Stimulated activated CD4-positive, alpha-beta T cell treated with anti-CD3 and anti-CD28 coated beads, Interleukin-12 subunit alpha, Interleukin-12 subunit beta, amount 100 ng/mL, for 48 hours (primary cell): Measurements from ENCODE around the gene CEBPA.
"Not testable (repeated sequence)": the region's sequence is repeated elsewhere in the genome, so short reads cannot be mapped to it uniquely, and the experiment has no call there.

Experiments
- DNase-seq, 3 donors: peaks; one replicate each; pipeline ENCODE4 v3.0.0-alpha.2; 2020; ENCODE audit warnings: low read depth in 2 of 3, low spot score in 1 of 3

The CEBPA gene

DNA sequence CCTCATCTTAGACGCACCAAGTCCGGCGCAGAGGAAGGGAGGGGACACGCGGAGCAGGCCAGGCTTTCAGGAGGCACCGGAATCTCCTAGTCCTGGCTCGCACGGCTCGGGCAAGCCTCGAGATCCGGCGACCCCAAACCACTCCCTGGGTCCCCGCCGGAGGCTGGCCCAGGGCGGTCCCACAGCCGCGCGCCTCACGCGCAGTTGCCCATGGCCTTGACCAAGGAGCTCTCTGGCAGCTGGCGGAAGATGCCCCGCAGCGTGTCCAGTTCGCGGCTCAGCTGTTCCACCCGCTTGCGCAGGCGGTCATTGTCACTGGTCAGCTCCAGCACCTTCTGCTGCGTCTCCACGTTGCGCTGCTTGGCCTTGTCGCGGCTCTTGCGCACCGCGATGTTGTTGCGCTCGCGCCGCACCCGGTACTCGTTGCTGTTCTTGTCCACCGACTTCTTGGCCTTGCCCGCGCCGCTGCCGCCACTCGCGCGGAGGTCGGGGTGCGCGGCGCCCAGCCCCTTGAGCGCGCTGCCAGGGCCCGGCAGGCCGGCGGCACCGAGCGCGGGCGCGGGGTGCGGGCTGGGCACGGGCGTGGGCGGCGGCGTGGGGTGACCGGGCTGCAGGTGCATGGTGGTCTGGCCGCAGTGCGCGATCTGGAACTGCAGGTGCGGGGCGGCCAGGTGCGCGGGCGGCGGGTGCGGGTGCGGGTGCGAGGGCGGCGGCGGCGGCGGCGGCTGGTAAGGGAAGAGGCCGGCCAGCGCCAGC is 1.0 kb downstream of the CEBPA start:
- DNase-seq, result no peak

DNA sequence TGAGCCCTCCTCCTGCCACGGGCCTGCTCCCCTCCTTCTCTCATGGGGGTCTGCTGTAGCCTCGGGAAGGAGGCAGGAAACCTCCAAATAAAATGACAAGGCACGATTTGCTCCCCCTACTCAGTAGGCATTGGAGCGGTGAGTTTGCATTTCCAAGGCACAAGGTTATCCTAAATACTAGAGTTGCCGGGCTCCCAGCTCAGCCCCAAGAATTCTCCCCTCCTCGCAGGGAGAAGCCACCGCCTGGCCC is 1.5 kb downstream of the CEBPA start:
- no peak for DNase-seq

DNA sequence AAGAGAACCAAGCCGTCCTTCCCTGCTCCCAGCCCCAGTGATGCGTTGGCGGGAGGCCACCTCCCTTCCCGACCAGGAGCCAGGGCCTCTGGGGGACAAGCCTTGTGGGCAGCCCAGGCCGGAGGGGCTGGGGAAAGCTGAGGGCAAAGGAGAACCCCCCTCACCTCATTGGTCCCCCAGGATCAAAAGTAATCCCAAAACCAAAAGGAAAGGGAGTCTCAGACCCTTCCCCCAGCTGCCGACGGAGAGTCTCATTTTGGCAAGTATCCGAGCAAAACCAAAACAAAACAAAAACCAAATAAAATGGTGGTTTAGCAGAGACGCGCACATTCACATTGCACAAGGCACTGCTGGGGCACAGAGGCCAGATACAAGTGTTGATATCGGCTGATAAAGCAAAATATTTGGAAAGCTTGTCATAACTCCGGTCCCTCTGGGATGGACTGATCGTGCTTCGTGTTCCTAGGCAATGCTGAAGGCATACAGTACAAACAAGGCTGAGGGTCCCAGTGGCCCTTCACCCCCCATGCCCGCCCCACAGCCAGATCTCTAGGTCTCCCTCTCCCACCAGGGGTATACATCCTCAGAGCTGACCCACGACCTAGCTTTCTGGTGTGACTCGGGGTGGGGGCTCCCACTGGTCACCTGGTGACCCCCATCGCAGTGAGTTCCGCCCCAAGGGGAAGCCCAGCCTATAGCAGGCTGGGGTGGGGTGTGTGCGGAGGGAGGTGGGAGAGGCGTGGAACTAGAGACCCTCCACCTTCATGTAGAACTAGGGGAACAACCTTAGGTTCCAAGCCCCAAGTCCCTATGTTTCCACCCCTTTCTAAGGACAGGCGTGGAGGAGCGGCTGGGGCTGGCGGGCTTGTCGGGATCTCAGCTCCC is 2.1 kb downstream of the CEBPA start:
- no peak for DNase-seq

DNA sequence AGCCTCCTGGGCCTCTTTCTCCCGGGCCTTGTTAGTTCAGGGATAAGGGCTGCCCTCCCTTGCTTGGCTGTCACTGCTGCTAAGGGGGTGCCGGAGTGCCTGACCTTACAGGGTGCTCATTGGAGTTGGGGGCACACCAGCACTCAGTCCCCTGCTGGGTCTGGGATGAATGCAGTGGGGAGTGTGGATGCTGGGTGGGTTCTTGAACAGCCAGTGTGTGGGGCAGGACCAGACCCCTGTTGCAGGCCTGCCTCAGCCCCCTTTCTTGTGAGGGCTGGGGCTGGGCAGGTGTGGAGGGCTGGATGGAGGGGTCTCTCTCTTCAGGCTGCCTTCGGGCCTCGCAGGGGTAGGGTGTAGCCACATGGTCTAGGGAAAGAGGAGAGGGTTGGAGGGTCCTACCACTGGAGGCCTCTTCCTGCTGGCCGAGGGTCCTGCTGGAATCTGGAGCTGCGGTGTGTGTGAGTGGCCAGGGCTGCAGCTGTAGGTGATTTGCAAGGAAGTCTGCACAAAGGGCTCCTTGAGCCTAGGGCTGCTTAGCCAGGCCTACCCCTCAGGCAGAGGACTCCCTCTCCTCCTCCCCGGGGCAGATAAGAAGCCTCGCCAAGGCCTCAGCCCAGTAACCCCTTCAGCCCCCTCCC is 3.2 kb downstream of the CEBPA start:
- DNase-seq, result no peak

DNA sequence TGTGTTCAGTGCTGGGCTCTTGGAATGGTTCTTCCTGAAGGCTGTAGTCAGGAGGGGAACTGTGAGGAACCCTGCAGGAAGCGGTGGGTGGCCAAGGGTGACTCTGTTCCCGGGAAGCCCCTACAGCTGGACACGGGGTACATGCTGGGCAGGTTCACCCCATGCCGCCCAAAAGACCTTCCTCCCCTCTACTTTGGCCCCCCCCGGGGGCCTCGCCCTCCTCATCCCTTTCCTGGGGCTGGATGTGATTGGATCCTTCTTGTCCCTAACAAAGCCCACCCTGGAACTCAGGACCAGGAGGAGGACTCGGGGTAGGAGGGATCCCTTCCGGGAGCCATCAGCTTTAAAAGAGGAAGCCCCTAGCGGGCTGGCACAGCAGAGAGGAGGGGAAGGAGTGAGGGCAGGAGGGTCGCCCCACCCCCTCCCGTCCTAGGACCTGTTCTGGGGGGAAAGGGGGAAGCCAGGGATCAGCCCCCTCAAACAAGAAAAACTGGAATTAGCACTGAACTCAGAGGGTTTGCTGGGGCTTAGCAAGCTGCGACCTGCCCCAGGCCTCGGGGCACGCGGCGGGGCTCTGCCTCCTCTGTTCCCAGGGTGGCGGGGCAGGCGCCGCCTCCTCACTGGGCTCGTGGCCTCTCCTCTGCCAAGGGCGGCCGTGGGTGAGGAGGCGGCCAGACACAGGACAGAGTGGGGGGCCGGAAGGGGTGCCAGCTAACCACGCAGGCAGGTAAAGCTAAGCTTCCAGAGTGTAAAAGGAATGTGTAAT is 4.0 kb downstream of the CEBPA start:
- DNase-seq, result no peak

DNA sequence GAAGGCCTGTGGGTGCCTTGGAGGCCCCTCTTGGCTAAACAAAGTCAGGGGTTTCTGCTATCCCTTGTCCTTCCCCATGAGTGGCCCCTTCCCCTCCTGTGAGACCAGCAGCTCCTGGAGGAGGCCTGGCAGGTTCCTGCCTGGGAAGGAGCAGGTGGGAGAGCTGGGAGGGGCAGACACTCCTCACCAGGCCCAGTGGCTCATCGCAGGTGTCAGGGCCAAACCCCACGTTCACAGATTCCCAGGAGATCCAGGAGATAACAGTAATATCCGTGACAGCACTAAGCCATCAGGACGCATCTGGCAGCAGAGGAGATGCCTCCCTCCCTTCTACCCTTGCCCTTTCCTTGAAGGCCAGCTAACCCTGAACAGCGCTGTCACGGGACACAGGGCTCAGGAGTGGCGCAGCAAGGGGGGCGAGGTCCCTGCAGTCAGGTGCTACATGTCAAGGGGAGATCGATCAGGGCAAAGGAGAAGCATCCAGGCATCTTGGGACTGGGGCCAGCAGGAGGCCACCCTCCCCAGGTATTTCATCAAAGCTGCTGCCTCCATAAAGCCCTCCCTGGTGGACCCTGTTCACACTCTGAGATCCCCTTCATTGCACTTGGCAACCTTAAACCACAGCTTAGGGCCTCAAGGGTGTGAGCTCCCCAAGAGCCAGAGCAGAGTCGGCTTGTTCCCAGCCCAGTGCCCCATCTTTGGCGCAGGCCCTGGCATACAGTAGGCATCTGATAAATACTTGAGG is 4.8 kb downstream of the CEBPA start:
- DNase-seq, result no peak

DNA sequence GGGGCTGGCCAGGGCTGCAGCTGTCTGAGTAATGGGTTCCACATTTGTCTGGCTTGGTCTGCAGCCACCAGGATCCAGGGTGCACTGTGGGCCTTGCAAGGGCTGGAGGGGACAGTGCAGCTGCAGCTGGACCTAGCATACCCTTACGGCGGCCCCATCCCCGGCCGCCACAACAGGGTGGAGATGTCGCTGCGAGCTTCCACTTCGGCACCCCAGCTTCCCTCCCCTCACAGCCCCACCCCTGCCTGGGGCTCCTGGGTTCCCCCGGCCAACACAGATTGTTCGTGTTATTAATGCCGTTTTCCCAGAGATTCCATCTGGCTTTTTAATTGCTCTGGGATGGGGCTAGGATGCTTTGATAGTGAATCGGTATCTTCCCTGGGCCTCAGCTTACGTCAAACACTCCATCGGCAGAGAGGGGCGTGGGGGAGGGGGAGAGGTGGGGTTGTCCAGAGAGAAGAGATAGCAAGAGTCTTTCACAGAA is 5.8 kb downstream of the CEBPA start:
- no peak for DNase-seq

DNA sequence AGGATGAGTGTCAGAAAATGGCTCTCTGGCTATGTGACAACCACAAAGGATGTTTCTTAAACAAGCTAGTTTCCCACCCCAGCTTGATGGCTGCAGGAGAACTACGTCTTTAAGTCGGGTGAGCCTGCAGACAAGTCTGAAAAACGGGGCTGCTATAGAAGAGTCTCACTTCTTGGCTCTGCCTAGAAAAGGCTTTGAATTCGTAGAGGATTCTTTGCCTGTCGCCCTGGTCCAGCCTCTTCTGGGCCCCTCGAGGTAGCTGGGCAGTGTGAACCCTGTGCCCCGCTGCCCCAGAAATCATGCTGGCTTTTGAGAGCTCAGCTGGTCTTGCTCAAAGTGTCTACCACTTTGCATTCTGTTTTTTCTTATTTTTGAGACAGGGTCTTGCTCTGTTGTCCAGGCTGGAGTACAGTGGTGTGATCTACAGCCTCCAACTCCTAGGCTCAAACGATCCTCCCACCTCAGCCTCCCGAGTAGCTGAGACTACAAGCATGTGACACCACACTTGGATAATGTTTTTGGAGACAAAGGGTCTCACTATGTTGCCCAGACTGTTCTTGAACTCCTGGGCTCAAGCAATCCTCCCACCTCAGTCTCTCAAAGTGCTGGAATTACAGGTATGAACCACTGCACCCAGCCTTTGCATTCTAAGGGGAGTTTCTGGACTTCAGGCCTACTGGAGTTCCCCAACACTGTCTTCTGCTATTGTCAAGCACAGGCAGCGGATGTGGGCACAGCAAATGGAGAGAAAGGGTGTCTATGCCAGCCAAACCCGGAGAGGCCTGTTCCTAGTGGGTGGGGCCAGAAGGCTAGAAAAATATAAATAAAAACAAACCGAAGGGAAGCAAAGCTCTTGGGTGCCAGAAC is 6.5 kb downstream of the CEBPA start:
- DNase-seq, result no peak

DNA sequence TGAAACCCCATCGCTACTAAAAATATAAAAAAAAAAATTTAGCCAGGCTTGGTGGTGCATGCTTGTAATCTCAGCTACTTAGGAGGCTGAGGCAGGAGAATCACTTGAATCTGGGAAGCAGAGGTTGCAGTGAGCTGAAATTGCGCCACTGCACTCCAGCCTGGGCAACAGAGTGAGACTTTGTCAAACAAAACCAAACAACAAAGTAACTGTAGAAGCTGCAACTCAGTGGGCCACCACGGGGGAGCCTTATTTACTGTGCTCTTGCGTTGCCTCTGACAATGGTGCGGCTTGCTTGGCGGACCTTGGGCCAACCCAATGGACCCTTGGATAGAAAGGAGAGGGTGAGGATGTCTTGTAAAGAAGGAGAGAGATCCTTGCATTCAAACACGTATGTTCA is 7.3 kb downstream of the CEBPA start:
- DNase-seq, result not testable (repeated sequence)

DNA sequence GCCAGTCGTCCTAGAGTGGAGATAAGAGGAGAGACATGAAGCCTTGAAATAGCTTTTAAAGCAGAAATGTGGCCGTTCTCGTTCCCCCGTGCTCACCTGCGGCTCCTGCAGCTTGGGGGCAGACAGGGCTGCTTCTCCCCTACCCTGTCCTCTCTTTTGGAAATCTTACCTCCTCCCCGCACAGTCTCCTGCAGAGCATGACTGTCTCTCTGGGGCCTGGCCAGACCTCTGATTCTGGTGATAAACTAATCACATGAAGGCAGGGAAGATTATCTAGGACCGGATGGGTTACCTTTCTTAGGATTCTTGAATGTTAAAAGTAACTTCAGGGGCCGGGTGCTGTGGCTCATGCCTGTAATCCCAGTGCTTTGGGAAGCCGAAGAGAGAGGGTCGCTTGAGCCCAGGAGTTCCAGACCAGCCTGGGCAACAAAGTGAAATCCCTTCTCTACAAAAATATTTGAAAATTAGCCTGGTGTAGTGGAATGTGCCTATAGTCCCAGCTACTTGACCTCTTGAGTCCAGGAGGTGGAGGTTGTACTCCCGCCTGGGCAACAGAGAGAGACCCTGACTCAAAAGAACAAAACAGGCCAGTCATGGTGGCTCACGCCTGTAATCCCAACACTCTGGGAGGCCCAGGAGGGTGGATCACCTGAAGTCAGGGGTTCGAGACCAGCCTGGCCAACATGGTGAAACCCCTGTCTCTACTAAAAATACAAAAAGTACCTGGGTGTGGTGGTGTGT is 8.1 kb downstream of the CEBPA start:
- DNase-seq, result no peak

DNA sequence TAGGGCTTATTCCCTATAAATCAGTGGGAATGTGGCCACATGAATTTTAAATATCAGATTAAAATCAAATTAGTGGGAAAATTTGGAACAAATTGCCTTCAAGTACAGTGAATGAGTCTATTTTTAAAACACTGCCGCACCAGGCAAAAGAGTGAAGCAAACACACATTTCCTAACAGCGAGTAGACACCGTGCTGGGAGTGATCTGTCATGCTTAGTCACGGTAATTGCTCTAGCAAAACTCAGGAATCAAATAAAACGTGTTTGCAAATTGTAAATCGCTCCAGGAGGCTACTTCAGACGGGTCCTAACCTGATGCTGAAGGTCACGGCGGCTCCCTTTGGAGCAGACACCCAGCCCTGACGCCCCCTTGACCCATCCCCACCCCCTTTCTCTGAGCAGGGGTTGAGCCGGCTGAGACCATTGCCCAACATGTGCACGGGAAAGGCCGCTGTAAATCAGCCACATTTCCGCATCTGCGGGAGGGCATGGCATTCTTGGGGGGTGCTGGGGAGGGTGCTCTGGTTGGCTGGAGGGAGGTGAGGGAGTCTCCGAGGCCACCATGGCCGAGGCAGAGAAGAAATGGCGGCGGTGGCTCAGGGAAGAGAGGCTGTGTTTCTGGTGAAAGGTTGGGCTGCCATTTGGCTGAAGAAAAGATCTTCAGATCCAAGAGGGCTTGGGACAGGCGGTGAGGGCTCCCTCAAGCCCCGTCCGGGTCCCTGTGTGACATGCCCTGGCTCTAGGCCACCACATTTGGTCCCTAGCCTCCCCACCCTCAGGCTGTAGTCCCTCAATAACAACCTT is 8.9 kb downstream of the CEBPA start:
- DNase-seq, result no peak

DNA sequence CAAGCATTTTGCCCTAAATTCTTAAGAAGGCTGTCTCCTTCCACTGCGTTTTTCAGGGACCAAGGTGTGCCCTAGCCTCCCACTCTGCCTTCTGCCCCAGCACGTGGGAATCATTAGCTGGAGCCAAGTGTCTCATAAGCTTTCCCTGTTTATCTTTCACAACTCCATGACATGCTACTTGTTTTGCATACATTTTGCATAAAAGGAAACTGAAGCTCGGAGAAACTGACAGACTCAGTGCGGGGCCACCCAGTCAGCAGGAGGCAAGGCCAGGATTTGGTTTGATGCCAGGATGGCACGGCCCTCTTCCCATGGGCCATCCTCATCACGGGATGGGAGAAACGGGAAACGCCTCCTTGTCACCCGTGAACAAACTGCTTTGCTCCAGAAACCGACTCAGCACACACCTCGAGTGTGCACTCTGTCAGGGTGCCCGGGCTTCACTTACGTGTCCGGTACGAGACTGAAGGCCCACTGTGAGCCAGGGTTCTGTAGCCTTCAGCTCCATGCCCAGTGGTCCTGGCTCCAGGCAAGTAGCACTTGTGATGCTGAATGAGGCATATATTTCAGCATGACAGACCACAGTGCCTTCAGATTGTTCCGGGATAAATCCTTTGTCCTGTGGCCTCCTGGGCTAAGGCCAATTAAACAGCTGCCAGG is 9.6 kb downstream of the CEBPA start:
- no peak for DNase-seq

DNA sequence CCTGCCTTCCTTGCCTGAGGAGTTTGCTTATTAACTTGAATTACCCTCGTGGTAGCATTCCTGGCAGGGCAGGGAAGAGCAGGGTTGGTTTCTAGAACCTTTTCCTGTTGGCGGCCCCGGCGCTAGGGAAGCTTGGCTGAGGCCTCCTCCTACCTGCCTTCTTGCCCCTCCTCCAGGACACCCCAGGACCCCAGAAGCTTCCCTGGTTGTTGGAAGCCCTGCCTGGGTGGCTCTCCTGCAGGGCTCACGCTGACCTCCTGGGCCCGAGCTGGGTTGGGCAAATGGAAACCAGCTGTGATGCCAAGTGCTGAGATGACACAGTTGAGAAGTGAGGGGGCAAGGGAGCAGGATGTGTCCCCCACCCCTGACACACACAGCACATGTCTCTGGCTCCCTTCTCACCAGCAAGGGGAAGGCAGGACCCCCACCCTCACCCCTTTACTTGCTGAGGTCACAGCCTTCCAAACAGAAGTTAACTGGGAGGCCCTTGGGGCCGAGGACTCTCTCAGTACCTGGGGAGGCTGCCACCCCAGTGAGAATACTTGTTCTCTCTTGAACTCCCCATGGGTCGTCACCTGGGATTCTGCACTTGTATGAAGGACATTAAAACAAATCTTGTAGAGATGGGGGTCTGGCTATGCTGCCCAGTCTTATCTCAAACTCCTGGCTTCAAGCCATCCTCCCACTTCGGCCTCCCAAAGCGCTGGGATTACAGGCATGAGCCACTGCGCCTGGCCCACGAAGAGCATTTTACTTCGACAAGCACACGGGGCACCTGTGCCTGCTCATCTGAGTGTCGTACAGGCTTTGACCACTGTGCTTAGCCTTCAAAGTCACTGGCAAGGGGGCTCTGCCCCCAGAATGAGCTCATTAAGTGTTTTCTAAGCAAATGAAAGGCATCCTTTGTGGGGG is 10.5 kb downstream of the CEBPA start:
- no peak for DNase-seq

DNA sequence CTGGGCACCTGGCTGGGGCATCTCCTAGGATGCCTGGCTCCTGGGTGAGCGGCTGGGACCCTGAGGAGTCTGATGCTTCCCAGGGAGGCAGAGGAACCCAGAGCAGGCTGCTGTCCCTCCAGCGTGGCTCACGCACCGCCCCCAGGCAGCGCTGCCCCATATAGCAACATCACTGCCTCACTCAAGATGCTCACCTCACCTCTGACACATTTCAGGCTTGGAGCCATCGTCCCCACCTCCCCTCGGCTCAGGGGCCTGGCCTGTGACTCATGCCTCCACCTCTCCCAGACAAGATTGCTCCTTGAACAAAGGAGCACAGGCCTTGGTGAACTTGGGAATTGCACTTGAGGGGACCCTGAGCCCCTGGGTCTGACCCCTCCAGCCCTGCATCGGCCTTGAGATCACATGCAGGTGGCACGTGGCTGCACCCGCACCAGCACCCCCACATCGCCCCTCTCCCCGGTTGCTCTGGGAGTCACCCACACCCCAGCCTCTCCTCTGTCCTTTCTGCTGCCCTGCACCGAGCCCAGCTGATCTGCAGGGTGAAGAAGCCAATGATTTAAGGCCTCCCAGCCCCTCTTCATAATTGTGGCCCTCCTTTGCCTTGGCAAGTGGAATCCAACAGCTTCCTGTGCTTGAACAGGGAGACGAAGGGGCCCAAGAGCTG is 11.2 kb downstream of the CEBPA start:
- DNase-seq, result no peak

DNA sequence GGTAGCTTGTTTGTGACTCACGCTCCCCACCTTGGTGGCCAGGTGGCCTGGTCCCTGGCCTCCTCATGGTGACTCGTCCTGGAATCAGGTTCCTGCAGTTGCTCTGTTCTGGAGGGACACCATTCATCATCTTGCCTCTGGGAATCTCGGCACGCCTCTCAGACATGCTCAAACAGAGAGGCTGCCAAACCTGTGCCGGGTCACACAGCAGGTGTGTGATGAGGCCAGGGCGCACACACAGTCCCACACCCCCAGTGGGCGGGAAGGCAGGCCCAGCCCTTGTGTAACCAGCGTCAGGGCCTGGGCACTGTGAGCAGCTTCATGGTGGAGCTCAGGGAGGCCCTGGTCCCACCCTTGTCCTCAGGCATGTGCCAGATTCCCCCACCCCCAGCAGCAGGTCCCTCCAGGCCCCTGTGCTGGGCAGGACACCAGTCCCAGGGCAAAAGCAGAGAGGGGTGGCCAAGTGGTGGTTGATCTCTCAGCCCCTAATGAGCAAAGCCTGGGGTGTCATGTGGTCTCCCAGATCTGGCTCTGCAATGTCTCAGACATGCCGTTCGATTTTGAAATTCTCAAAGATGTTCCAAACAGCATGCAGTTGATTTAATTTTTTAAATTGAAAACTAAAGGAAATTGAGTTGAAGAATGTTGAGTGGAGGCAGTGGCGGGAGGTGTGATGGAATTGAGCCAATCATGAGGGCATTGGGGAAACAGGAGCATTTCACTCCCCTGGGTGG is 12.1 kb downstream of the CEBPA start:
- DNase-seq, result no peak
